Common myeloid progenitor, CD34-positive (primary cell): ENCODE measurements around the gene NSDHL.

ENCODE experiments used
- CTCF ChIA-PET: fragments of 350-600 bp; sonication (Branson Sonifier 250); formaldehyde crosslinking; loops from one replicate; lab custom pipeline; 2021; ENCODE audit warnings: antibody characterized with exemption; lab: Charles Lee
- POLR2A ChIA-PET: fragments of 350-600 bp; sonication (Branson Sonifier 250); formaldehyde crosslinking; loops from one replicate; lab custom pipeline; 2021; ENCODE audit warnings: antibody characterized with exemption; lab: Charles Lee
- DNase-seq, 3 donors: peaks; one replicate each; pipeline versions ENCODE4 v3.0.0 to v3.0.0-alpha.2; 2013
- H3K27ac ChIP-seq, 2 experiments: 1 replicate in 1 of 2; 2 replicates in 1 of 2; pipeline ENCODE4 v1.7.0; 2013; ENCODE audit warnings: inconsistent platforms in 2 of 2, low read length in 2 of 2, mild to moderate bottlenecking in 2 of 2, low read depth in 1 of 2, moderate library complexity in 1 of 2; ENCODE audit not compliant: severe bottlenecking in 2 of 2, insufficient read depth in 1 of 2, poor library complexity in 1 of 2
- H3K27me3 ChIP-seq, 5 experiments: replicated peaks in 2 of 5; 1 replicate in 3 of 5; 2 replicates in 2 of 5; pipeline versions ENCODE4 v1.6.1 to v1.7.0; 2013; ENCODE audit warnings: low read length in 4 of 5, mild to moderate bottlenecking in 2 of 5, moderate library complexity in 2 of 5, inconsistent platforms in 1 of 5; ENCODE audit not compliant: insufficient read depth in 5 of 5, control insufficient read depth in 4 of 5
- H3K36me3 ChIP-seq, 4 experiments: 1 replicate in 2 of 4; 2 replicates in 2 of 4; pipeline versions ENCODE4 v1.6.1 to v1.7.0; 2013; ENCODE audit warnings: low read length in 3 of 4, control low read depth in 1 of 4, mild to moderate bottlenecking in 1 of 4; ENCODE audit not compliant: control insufficient read depth in 4 of 4, insufficient read depth in 4 of 4
- H3K4me1 ChIP-seq, 4 experiments: 1 replicate in 3 of 4; 2 replicates in 1 of 4; pipeline versions ENCODE4 v1.6.1 to v1.7.1; 2013; ENCODE audit warnings: low read length in 3 of 4, mild to moderate bottlenecking in 3 of 4, control low read depth in 1 of 4, inconsistent platforms in 1 of 4, moderate library complexity in 1 of 4; ENCODE audit not compliant: control insufficient read depth in 4 of 4, insufficient read depth in 4 of 4; ENCODE audit errors: control extremely low read depth in 1 of 4
- H3K4me3 ChIP-seq, 7 experiments: 1 replicate in 4 of 7; 2 replicates in 3 of 7; pipeline versions ENCODE4 v1.5.1 to v1.7.0; 2013; ENCODE audit warnings: mild to moderate bottlenecking in 7 of 7, low read length in 6 of 7, moderate library complexity in 6 of 7, inconsistent platforms in 2 of 7, low read depth in 2 of 7, control low read depth in 1 of 7; ENCODE audit not compliant: insufficient read depth in 4 of 7, control insufficient read depth in 1 of 7; ENCODE audit errors: extremely low read depth in 1 of 7
- H3K9me3 ChIP-seq, 5 experiments: 1 replicate in 4 of 5; 2 replicates in 1 of 5; pipeline versions ENCODE4 v1.6.1 to v1.7.1; 2013; ENCODE audit warnings: low read length in 4 of 5, mild to moderate bottlenecking in 2 of 5, inconsistent platforms in 1 of 5, low read depth in 1 of 5, moderate library complexity in 1 of 5; ENCODE audit not compliant: control insufficient read depth in 4 of 5, insufficient read depth in 2 of 5; ENCODE audit errors: control extremely low read depth in 1 of 5
- WGBS: methylation state at CpG from one replicate; pipeline ENCODE4 v1.1.5; 2013; ENCODE audit not compliant: insufficient coverage; 5-methylcytosine and 5-hydroxymethylcytosine counted together

NSDHL gene

GRCh38 chrX:152822383-152823086, 8.3 kb upstream of the NSDHL start:
- CTCF ChIA-PET: interaction anchor here (0.8 to 1.7 kb wide), 4 partner anchors 8 to 103 kb away, joined by 3 to 6 read pairs (median 6); partner anchors contain the start of genes CETN2 and NSDHL
- POLR2A ChIA-PET: no interaction called here
- Histone ChIP-seq H3K4me1 (no peaks in the 10 kb centered on the region), H3K36me3 (peaks cover 0 to 2% (median 0%) of the 10 kb centered on the region in 4 experiments), H3K9me3 (no peaks in the 10 kb centered on the region), H3K4me3 (no peak overlapping the region), H3K27ac (no peak overlapping the region), H3K27me3 (peaks cover 0 to 23% (median 3%) of the 10 kb centered on the region in 5 experiments)
- 88% methylated on average over 3 of the region's 6 CpGs for WGBS
- no peak for DNase-seq

GRCh38 chrX:152823657-152824056, 7.2 kb upstream of the NSDHL start:
- CTCF ChIA-PET: no interaction called here
- no peaks in the 10 kb centered on the region for H3K4me1 ChIP-seq
- no peak overlapping the region for H3K4me3 ChIP-seq
- H3K36me3 ChIP-seq: peaks cover 0 to 3% (median 0%) of the 10 kb centered on the region in 4 experiments
- no peaks in the 10 kb centered on the region for H3K9me3 ChIP-seq
- WGBS: 71% methylated on average over 6 of the region's 6 CpGs
- no peak for DNase-seq
- H3K27me3 ChIP-seq: peaks cover 0 to 23% (median 3%) of the 10 kb centered on the region in 5 experiments
- no peak overlapping the region for H3K27ac ChIP-seq
- POLR2A ChIA-PET: no interaction called here

- no peaks in the 10 kb centered on the region for H3K9me3 ChIP-seq
- peaks cover 0 to 2% (median 0%) of the 10 kb centered on the region in 4 experiments for H3K4me1 ChIP-seq
- CTCF ChIA-PET: interaction anchor here (1.0 kb wide), 1 partner anchor 88 kb away, joined by 3 read pairs; no protein-coding TSS in a partner anchor
- POLR2A ChIA-PET: interaction anchor here (0.6 kb wide), 1 partner anchor 11 kb away, joined by 3 read pairs; no protein-coding TSS in a partner anchor
- WGBS: 73% methylated on average over 7 of the region's 7 CpGs
- H3K36me3 ChIP-seq: peaks cover 0 to 3% (median 0%) of the 10 kb centered on the region in 4 experiments
- peaks cover 0 to 23% (median 3%) of the 10 kb centered on the region in 5 experiments for H3K27me3 ChIP-seq
- DNase-seq: no peak
- no peak overlapping the region for H3K4me3 ChIP-seq
- H3K27ac ChIP-seq: no peak overlapping the region
Measured at GRCh38 chrX:152824841-152825374, 6.0 kb upstream of the NSDHL start.

GRCh38 chrX:152831391-152831790, 528 bp downstream of the NSDHL start:
- Histone ChIP-seq H3K9me3 (no peaks in the 10 kb centered on the region), H3K4me3 (peak overlapping the region; percentile 41 to 84 (median 70)), H3K36me3 (peaks cover 0 to 13% (median 6%) of the 10 kb centered on the region in 4 experiments), H3K27me3 (peaks cover 0 to 5% (median 0%) of the 10 kb centered on the region in 5 experiments), H3K27ac (peak overlapping the region; percentile 64 to 91), H3K4me1 (peaks cover 0 to 21% (median 3%) of the 10 kb centered on the region in 4 experiments)
- 33% methylated on average over 6 of the region's 10 CpGs for WGBS
- ChIA-PET CTCF (interaction anchor here (1.4 to 1.7 kb wide), 3 partner anchors 10 to 75 kb away, joined by 4 to 6 read pairs (median 6); no protein-coding TSS in a partner anchor), POLR2A (no interaction called here)
- no peak for DNase-seq

- Histone ChIP-seq H3K27ac (no peak overlapping the region), H3K4me3 (peak overlapping the region in 1 of 7 experiments; percentile 72), H3K4me1 (peaks cover 0 to 21% (median 3%) of the 10 kb centered on the region in 4 experiments), H3K9me3 (no peaks in the 10 kb centered on the region), H3K27me3 (peaks cover 0 to 5% (median 0%) of the 10 kb centered on the region in 5 experiments), H3K36me3 (peaks cover 0 to 13% (median 5%) of the 10 kb centered on the region in 4 experiments)
- 84% methylated on average over 5 of the region's 5 CpGs for WGBS
- no peak for DNase-seq
- POLR2A ChIA-PET: no interaction called here
- CTCF ChIA-PET: interaction anchor here (1.7 kb wide), 1 partner anchor 11 kb away, joined by 6 read pairs; no protein-coding TSS in a partner anchor
Measured at GRCh38 chrX:152832520-152832919, 1.7 kb downstream of the NSDHL start.

GRCh38 chrX:152833378-152833777, 2.5 kb downstream of the NSDHL start:
- Histone ChIP-seq H3K27me3 (peaks cover 0 to 5% (median 0%) of the 10 kb centered on the region in 5 experiments), H3K27ac (no peak overlapping the region), H3K9me3 (no peaks in the 10 kb centered on the region), H3K4me3 (no peak overlapping the region), H3K4me1 (peaks cover 0 to 21% (median 3%) of the 10 kb centered on the region in 4 experiments), H3K36me3 (peaks cover 0 to 13% (median 4%) of the 10 kb centered on the region in 4 experiments)
- CTCF ChIA-PET: interaction anchor here (1.7 kb wide), 1 partner anchor 12 kb away, joined by 6 read pairs; no protein-coding TSS in a partner anchor
- no peak for DNase-seq
- WGBS: 96% methylated on average over 3 of the region's 4 CpGs
- POLR2A ChIA-PET: no interaction called here
